ENCODE results near the gene ZFAND2B.

ZFAND2B gene

DNA sequence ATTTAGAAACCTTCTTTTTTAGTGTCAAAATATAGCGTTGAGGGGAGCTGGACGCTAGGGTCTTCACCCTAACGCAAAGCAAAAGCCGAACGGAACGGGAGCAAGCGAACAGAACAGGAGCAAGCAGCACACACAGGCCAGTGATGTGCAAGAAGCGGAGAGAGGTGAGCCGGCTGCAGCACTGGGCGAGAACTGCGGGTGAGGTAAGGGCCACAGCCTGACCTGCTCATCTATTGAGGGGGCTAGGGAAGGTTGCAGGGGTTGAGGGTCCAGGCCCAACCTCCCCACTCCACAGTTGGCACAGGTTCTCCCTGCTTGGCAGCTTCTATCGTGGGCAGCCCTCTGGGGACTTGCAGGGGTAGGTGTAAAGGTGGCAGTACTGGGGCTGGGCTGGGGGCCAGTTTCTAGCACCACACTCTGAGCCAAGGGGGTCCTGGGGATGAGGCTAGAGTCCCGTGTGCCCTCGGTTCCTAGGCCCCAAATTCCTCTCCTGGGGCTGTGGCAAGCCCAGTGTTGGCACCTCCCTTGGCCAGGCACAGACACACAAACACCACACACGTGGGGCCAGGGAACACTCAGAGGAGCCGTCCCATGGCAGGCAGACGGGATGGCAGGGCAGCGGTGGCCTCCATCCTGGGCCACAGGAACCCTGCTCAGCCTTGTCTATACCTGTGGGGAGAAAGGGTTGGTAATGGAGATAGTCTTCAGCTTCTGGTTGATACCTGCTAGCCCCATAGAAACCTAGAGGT, 13.4 kb downstream of the ZFAND2B start:
- peaks cover 6% of the 10 kb centered on the region for H3K36me3 Mint-ChIP-seq

DNA sequence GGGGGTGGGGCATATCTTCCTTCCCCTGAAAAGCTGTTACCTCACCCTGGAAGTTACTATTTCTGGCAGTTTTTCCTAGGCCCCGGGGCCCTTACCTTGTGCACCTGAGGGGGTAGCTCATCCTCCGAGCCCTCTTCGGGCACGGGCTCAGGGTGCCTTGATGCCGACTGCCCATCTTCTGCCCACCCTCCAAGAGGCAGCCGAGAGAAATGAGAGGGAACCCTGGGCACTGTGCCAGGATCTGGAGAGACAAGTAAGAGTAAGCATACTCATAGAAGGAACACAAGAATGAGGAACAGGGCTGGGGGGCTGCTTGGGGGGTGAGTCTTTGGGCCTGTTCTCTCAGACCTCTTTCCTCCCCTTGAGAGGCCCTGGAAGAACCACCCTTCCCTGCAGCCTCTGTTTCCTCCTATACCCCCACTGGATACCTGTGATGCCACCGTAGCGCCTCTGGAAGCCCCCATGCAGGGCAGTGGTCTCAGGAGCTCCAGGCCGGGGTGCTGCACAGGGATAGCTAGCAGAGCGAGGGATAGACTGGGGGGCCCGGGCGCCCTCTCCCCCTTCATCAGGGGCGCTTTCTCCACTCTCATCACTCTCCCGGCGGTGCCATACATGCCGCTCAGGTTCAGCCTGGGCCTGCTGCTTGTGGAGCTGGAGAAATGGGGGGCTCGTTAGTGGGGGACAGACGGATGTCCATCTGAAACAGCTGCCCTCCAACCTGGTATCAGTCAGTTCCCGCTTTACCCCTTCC, 14.2 kb downstream of the ZFAND2B start:
- H3K4me3 Mint-ChIP-seq = no peak overlapping the region
- H3K36me3 Mint-ChIP-seq = peaks cover 6% of the 10 kb centered on the region
- H3K27me3 Mint-ChIP-seq = no peaks in the 10 kb centered on the region
- H3K27ac Mint-ChIP-seq = no peak overlapping the region
- H3K4me1 Mint-ChIP-seq (ENCODE audit: low read depth) = peaks cover 20% of the 10 kb centered on the region
- no peaks in the 10 kb centered on the region for H3K9me3 Mint-ChIP-seq (ENCODE audit: low read depth)

More for the DNA sequence above, 13.4 kb downstream of the ZFAND2B start:
- H3K4me1 Mint-ChIP-seq (ENCODE audit: low read depth) = peaks cover 20% of the 10 kb centered on the region
- peak overlapping the region; percentile 7 for H3K4me3 Mint-ChIP-seq
- no peaks in the 10 kb centered on the region for H3K27me3 Mint-ChIP-seq
- no peaks in the 10 kb centered on the region for H3K9me3 Mint-ChIP-seq (ENCODE audit: low read depth)
- H3K27ac Mint-ChIP-seq = no peak overlapping the region

DNA sequence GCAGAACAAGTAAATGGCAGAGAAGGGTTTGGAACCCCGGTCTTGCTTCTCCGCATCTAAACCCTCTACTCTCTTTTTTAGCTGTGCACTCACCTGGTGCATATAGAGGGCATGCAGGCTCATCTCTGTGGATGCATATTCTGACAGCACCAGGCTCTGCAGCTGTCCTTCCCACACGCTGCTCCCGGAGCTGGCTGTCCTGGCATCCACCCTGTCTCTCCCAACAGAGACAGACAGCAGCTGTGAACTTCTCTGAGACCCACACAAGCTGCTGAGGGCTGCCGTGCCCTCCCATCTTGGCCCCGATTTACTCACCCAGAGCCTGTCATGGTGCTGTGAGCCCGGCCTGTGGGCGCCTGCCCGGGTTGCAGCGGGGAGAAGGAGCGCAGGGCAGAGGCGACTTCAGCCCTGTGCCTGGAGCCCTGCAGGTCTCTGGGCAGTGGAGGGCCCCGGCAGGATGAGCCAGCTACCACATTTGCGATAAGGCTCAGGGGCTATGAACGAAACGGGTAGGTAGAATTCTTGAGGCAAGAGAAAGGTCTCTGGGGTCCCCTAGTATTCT, 15.5 kb downstream of the ZFAND2B start:
- Mint-ChIP-seq H3K4me3 (no peak overlapping the region), H3K27me3 (no peaks in the 10 kb centered on the region), H3K27ac (no peak overlapping the region), H3K4me1 (ENCODE audit: low read depth) (peaks cover 23% of the 10 kb centered on the region), H3K36me3 (peaks cover 11% of the 10 kb centered on the region), H3K9me3 (ENCODE audit: low read depth) (no peaks in the 10 kb centered on the region)

GRCh38 chr2:219223831-219224610, 17.4 kb downstream of the ZFAND2B start:
- H3K9me3 Mint-ChIP-seq (ENCODE audit: low read depth) = no peaks in the 10 kb centered on the region
- H3K27me3 Mint-ChIP-seq = no peaks in the 10 kb centered on the region
- H3K4me3 Mint-ChIP-seq = no peak overlapping the region
- H3K4me1 Mint-ChIP-seq (ENCODE audit: low read depth) = peaks cover 30% of the 10 kb centered on the region
- no peak overlapping the region for H3K27ac Mint-ChIP-seq
- H3K36me3 Mint-ChIP-seq = peaks cover 11% of the 10 kb centered on the region

- Mint-ChIP-seq H3K27ac (no peak overlapping the region), H3K4me1 (ENCODE audit: low read depth) (peaks cover 26% of the 10 kb centered on the region), H3K27me3 (no peaks in the 10 kb centered on the region), H3K36me3 (peaks cover 11% of the 10 kb centered on the region), H3K4me3 (no peak overlapping the region), H3K9me3 (ENCODE audit: low read depth) (no peaks in the 10 kb centered on the region)
These were observed 18.8 kb downstream of the ZFAND2B start for GRCh38 chr2:219225350-219225749.

DNA sequence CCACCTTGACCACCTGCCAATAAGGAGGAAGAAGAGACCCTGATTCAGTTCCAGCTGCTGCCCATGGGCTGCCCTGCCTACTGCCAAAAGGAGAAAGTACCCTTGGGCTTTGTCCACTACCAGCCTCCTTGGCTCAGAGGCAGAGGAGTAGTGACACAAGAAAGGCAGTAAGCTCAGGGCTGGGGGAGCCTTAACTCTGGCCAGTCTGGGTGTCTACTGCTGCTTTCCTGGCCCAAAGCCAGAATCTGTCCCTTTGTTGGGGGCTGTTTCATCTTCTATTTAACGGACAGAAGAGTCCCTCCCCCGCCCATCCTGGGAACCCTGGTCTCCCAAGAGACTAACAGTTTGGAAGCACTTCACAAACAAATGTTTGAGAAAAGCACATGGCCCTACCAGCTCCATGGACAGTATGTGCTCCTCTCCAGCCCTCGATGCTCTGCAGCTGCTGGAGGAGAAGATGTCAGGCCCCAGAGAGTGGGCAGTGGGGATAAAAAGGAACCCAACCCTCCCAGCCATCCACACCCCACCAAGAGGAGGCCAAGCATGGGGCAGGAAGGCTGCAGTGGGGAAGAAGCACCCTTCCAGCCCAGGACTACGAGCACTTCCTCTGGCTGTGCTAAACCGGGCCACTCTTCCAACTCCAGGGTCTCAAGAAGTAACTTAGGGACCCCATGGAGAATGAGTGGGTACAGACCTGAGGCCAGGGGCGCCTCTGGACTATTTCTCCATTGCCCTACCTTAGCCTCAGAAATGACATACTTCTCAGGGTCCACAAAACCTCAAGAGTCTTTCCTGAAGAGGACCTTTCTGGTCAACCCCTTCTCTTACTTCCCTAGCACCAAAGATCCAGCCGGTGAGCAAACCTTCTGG, 21.7 kb downstream of the ZFAND2B start:
- H3K9me3 Mint-ChIP-seq (ENCODE audit: low read depth) = no peaks in the 10 kb centered on the region
- no peaks in the 10 kb centered on the region for H3K27me3 Mint-ChIP-seq
- peak overlapping the region; percentile 85 for H3K4me3 Mint-ChIP-seq
- H3K4me1 Mint-ChIP-seq (ENCODE audit: low read depth) = peaks cover 50% of the 10 kb centered on the region
- peaks cover 6% of the 10 kb centered on the region for H3K36me3 Mint-ChIP-seq
- H3K27ac Mint-ChIP-seq = peak overlapping the region; percentile 50

GRCh38 chr2:219228911-219229304, 22.3 kb downstream of the ZFAND2B start:
- peaks cover 6% of the 10 kb centered on the region for H3K36me3 Mint-ChIP-seq
- H3K4me3 Mint-ChIP-seq = peak overlapping the region; percentile 85
- no peaks in the 10 kb centered on the region for H3K9me3 Mint-ChIP-seq (ENCODE audit: low read depth)
- H3K4me1 Mint-ChIP-seq (ENCODE audit: low read depth) = peaks cover 56% of the 10 kb centered on the region
- H3K27me3 Mint-ChIP-seq = no peaks in the 10 kb centered on the region
- peak overlapping the region; percentile 6 for H3K27ac Mint-ChIP-seq

DNA sequence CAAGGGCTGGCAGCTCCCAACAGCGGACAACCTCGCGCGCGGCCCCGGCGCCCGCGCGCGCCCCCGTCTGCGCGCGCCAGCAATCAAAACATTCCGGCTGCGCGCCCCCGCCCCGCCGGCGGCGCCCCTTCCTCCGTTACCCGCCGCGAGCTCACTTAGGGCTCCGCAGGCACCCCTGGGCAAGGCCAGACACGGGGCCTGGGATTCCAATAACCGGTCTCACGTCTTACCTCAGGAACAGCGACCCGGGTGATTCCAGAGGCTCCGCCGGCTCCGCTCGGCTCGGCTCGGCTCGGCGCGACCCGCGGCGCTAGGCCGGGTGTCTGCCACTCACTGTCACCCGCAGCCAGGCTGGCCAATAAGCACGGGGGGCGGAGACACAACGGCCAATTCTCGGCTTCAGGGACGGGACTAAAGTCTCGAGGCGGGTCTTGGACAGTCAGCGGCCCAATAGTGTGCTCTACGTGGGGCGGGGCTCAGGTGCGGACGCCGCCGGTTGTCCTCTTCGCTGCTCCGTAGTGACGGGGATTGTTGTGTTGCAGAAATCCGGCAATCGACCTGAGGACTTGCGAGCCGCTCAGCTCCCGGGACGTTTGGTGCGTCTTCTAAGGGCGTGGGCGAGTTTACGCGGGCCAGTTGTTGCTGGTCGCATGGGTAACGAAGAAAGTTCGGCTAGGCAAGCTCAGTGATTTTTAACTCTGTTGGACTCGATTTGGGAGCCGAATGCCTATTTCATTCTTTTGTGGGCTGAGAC, 22.9 kb downstream of the ZFAND2B start, which contains the start of the genes ANKZF1 and ATG9A:
TSS of gene ANKZF1 (plus strand) at position 502 of the 754 bp plus-strand sequence. CDS start 452 bp downstream, outside the sequence.
TSS of gene ATG9A (minus strand) at position 332 of the 754 bp plus-strand sequence. CDS start 1,612 bp downstream, outside the sequence.
- H3K4me3 Mint-ChIP-seq = peak within 1 kb of the TSS; percentile 96
- no peaks in the 10 kb centered on the region for H3K27me3 Mint-ChIP-seq
- H3K4me1 Mint-ChIP-seq (ENCODE audit: low read depth) = peaks cover 57% of the 10 kb centered on the region
- no peaks in the 10 kb centered on the region for H3K9me3 Mint-ChIP-seq (ENCODE audit: low read depth)
- H3K36me3 Mint-ChIP-seq = peaks cover 6% of the 10 kb centered on the region
- peak within 1 kb of the TSS; percentile 98 for H3K27ac Mint-ChIP-seq

GRCh38 chr2:219230059-219230540, 23.5 kb downstream of the ZFAND2B start:
- Mint-ChIP-seq H3K27me3 (no peaks in the 10 kb centered on the region), H3K4me3 (peak overlapping the region; percentile 96), H3K36me3 (peaks cover 4% of the 10 kb centered on the region), H3K4me1 (ENCODE audit: low read depth) (peaks cover 57% of the 10 kb centered on the region), H3K9me3 (ENCODE audit: low read depth) (no peaks in the 10 kb centered on the region), H3K27ac (peak overlapping the region; percentile 98)

DNA sequence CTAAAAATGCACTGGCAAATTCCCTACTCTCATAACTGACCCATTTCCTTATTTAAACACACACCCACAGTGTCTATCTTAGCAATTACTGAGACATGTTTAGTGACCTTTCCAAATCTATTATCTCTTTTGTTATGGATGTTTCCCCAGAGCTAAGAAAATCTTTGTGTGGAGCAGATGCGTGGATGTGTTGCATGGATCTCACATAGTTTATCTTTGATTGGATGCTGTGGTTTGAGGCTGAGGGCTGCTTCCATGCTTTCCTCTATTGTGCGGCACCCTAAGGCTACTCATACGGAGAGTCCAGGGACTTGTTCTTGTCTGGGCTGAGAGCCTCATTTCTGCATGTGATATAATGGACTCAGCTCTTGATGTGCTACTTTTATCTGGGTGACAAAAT, 27.7 kb downstream of the ZFAND2B start:
- Mint-ChIP-seq H3K36me3 (peaks cover 2% of the 10 kb centered on the region), H3K4me1 (ENCODE audit: low read depth) (peaks cover 35% of the 10 kb centered on the region), H3K27ac (peak overlapping the region; percentile 29), H3K4me3 (no peak overlapping the region), H3K9me3 (ENCODE audit: low read depth) (no peaks in the 10 kb centered on the region), H3K27me3 (no peaks in the 10 kb centered on the region)

DNA sequence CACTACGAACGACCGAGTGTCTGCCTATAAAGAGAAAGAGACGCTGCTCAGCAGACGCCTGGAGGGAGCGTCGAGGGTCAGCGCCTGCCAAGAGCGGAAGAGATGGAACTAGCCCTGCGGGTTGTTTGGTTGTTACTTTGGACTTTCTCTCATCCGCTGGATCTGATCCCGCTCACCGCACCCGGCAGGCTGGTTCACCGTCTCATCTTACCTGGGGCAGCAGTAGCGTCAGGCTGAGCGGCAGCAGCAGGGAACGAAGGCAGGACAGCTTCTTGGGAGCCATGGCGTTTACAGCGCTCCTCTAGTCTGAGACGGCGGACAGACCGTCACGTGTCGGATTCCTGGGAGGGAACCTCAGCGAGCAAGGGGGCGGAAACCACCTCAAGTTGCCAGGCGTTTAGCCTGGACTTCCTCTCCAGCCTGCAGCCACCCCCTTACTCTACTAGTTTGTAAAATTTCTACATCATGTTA, 36.7 kb downstream of the ZFAND2B start:
- Mint-ChIP-seq H3K27me3 (no peaks in the 10 kb centered on the region), H3K9me3 (ENCODE audit: low read depth) (no peaks in the 10 kb centered on the region), H3K4me3 (peak overlapping the region; percentile 53), H3K4me1 (ENCODE audit: low read depth) (peaks cover 36% of the 10 kb centered on the region), H3K36me3 (no peaks in the 10 kb centered on the region), H3K27ac (no peak overlapping the region)

GRCh38 chr2:219244789-219245147, 38.2 kb downstream of the ZFAND2B start:
- Mint-ChIP-seq H3K4me1 (ENCODE audit: low read depth) (peaks cover 50% of the 10 kb centered on the region), H3K9me3 (ENCODE audit: low read depth) (no peaks in the 10 kb centered on the region), H3K27me3 (no peaks in the 10 kb centered on the region), H3K36me3 (no peaks in the 10 kb centered on the region), H3K4me3 (peak overlapping the region; percentile 97), H3K27ac (peak overlapping the region; percentile 97)

All from activated naive CD8-positive, alpha-beta T cell (primary cell).